Loucy (cell line): ENCODE results near the gene MGAT4B.
A peak's percentile ranks its signal among the peaks of the same experiment; 100 is the strongest.

ENCODE experiments used
- H2AFZ ChIP-seq: fragments of 200-600 bp; sonication (generic); 2 replicates; pipeline ENCODE4 v1.6.0; 2016; ENCODE audit warnings: antibody characterized with exemption, mild to moderate bottlenecking, low read length, moderate library complexity
- H3F3A ChIP-seq: fragments of 200-600 bp; 2 replicates; pipeline ENCODE4 v1.6.0; 2016; ENCODE audit warnings: antibody characterized with exemption, low read depth, mild to moderate bottlenecking
- H3K27me3 ChIP-seq: fragments of 200-600 bp; sonication (generic); 2 replicates; pipeline ENCODE4 v1.6.1; 2014; ENCODE audit warnings: low read length, mild to moderate bottlenecking; ENCODE audit not compliant: insufficient read depth, poor library complexity, severe bottlenecking
- H3K36me3 ChIP-seq: fragments of 200-600 bp; sonication (generic); 2 replicates; pipeline ENCODE4 v1.6.1; 2016; ENCODE audit warnings: low read length; ENCODE audit not compliant: insufficient read depth
- H3K4me1 ChIP-seq: fragments of 200-600 bp; sonication (generic); 2 replicates; pipeline ENCODE4 v1.5.1; 2014; ENCODE audit warnings: low read length, mild to moderate bottlenecking; ENCODE audit not compliant: insufficient read depth, poor library complexity, severe bottlenecking
- H3K4me2 ChIP-seq: fragments of 200-600 bp; sonication (generic); 2 replicates; pipeline ENCODE4 v1.6.0; 2014; ENCODE audit warnings: antibody characterized with exemption, low read length, low read depth, mild to moderate bottlenecking; ENCODE audit not compliant: poor library complexity, severe bottlenecking
- H3K4me3 ChIP-seq: fragments of 200-600 bp; sonication (generic); 2 replicates; pipeline ENCODE4 v1.5.1; 2014; ENCODE audit warnings: low read length, mild to moderate bottlenecking, mixed read lengths; ENCODE audit not compliant: poor library complexity, severe bottlenecking
- H3K79me2 ChIP-seq: fragments of 200-600 bp; sonication (generic); 2 replicates; pipeline ENCODE4 v1.6.1; 2014; ENCODE audit warnings: low read length; ENCODE audit not compliant: insufficient read depth
- H3K9ac ChIP-seq: fragments of 200-600 bp; sonication (generic); 2 replicates; pipeline ENCODE4 v1.6.0; 2014; ENCODE audit warnings: mild to moderate bottlenecking, low read depth, low read length, moderate library complexity; ENCODE audit not compliant: poor library complexity, severe bottlenecking
- H3K9me2 ChIP-seq: fragments of 200-600 bp; sonication (generic); replicated peaks from 2 replicates; pipeline ENCODE4 v1.6.1; 2016; ENCODE audit warnings: low read depth, low read length, mixed read lengths
- H3K9me3 ChIP-seq: fragments of 200-600 bp; sonication (generic); 2 replicates; pipeline ENCODE4 v1.6.1; 2014; ENCODE audit warnings: mild to moderate bottlenecking, antibody characterized with exemption, low read length, low read depth; ENCODE audit not compliant: insufficient read depth
- H4K20me1 ChIP-seq: fragments of 200-600 bp; sonication (generic); 2 replicates; pipeline ENCODE4 v1.6.0; 2014; ENCODE audit warnings: antibody characterized with exemption, low read length, mild to moderate bottlenecking; ENCODE audit not compliant: insufficient read depth, poor library complexity, severe bottlenecking
- EZH2phosphoT487 ChIP-seq: fragments of 200-600 bp; IDR thresholded peaks from 2 replicates; pipeline ENCODE4 v1.6.1; 2018; ENCODE audit warnings: antibody characterized with exemption, mild to moderate bottlenecking, moderate library complexity, borderline replicate concordance
- TF ChIP-seq, protein P1 (sequence below): fragments of 200-600 bp; sonication (generic); conservative IDR thresholded peaks from 2 replicates; pipeline ENCODE4 v1.5.1; 2014; ENCODE audit warnings: mild to moderate bottlenecking, antibody characterized with exemption, low read length

The MGAT4B gene

DNA sequence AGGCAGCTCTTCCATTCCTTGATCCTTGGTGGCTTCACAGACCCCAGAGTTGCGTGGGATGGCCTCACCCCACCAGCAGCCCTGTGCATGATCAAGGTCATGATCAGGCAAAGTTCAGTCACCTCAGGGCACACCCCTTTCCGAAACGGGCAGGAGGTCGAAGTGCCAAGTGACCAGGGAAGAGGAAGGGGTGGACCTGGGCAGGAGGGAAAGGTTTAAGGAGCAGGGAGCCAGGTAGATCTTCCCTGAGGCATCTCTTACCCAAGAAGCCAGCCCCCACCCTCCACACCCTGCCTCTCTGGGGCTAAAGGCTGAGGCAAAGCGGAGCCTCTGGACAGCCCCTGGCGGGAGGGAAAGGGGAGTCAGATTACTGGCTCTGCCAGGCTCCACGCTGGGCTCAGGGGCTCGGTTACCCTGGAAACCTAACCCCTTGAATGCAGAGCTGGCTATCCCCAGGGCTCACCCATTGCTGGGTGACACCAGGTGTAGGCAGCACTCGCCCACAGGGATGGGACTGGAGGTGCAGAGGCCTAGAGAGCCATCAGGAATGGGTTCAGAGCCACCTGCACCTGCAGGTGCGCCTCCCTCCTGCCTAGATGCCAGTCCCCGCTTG lies 3.6 kb downstream of the MGAT4B start:
- H3K9me3 ChIP-seq, result no peaks in the 10 kb centered on the region
- H3K4me1 ChIP-seq, result peaks cover 14% of the 10 kb centered on the region
- H3K9me2 ChIP-seq, result no peaks in the 10 kb centered on the region
- no peak overlapping the region for H3K4me3 ChIP-seq
- H3F3A ChIP-seq, result no peaks in the 10 kb centered on the region
- no peaks in the 10 kb centered on the region for H3K27me3 ChIP-seq
- peaks cover 14% of the 10 kb centered on the region for H4K20me1 ChIP-seq
- H3K36me3 ChIP-seq, result peaks cover 6% of the 10 kb centered on the region; the same call in 1 of the 2 replicates
- H2AFZ ChIP-seq, result no peak overlapping the region
- TF ChIP-seq, protein P1, sequence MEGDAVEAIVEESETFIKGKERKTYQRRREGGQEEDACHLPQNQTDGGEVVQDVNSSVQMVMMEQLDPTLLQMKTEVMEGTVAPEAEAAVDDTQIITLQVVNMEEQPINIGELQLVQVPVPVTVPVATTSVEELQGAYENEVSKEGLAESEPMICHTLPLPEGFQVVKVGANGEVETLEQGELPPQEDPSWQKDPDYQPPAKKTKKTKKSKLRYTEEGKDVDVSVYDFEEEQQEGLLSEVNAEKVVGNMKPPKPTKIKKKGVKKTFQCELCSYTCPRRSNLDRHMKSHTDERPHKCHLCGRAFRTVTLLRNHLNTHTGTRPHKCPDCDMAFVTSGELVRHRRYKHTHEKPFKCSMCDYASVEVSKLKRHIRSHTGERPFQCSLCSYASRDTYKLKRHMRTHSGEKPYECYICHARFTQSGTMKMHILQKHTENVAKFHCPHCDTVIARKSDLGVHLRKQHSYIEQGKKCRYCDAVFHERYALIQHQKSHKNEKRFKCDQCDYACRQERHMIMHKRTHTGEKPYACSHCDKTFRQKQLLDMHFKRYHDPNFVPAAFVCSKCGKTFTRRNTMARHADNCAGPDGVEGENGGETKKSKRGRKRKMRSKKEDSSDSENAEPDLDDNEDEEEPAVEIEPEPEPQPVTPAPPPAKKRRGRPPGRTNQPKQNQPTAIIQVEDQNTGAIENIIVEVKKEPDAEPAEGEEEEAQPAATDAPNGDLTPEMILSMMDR, result no peak
- TF ChIP-seq EZH2phosphoT487, result no peak
- H3K9ac ChIP-seq, result no peak overlapping the region
- peaks cover 18% of the 10 kb centered on the region for H3K79me2 ChIP-seq
- H3K4me2 ChIP-seq, result peak overlapping the region; percentile 85

- no peak overlapping the region for H2AFZ ChIP-seq
- no peaks in the 10 kb centered on the region for H3K27me3 ChIP-seq
- no peak overlapping the region for H3K4me3 ChIP-seq
- no peaks in the 10 kb centered on the region for H3K9me3 ChIP-seq
- H3K4me2 ChIP-seq, result no peak overlapping the region
- no peak for TF ChIP-seq EZH2phosphoT487
- TF ChIP-seq, protein P1, result no peak
- H3F3A ChIP-seq, result no peaks in the 10 kb centered on the region
- H3K79me2 ChIP-seq, result peaks cover 18% of the 10 kb centered on the region
- no peak overlapping the region for H3K9ac ChIP-seq
- H3K9me2 ChIP-seq, result no peaks in the 10 kb centered on the region
- H3K36me3 ChIP-seq, result peaks cover 6% of the 10 kb centered on the region; the same call in 1 of the 2 replicates
- H4K20me1 ChIP-seq, result peaks cover 14% of the 10 kb centered on the region
- peaks cover 14% of the 10 kb centered on the region for H3K4me1 ChIP-seq
Measured at GRCh38 chr5:179802207-179802883, 4.3 kb downstream of the MGAT4B start.

DNA sequence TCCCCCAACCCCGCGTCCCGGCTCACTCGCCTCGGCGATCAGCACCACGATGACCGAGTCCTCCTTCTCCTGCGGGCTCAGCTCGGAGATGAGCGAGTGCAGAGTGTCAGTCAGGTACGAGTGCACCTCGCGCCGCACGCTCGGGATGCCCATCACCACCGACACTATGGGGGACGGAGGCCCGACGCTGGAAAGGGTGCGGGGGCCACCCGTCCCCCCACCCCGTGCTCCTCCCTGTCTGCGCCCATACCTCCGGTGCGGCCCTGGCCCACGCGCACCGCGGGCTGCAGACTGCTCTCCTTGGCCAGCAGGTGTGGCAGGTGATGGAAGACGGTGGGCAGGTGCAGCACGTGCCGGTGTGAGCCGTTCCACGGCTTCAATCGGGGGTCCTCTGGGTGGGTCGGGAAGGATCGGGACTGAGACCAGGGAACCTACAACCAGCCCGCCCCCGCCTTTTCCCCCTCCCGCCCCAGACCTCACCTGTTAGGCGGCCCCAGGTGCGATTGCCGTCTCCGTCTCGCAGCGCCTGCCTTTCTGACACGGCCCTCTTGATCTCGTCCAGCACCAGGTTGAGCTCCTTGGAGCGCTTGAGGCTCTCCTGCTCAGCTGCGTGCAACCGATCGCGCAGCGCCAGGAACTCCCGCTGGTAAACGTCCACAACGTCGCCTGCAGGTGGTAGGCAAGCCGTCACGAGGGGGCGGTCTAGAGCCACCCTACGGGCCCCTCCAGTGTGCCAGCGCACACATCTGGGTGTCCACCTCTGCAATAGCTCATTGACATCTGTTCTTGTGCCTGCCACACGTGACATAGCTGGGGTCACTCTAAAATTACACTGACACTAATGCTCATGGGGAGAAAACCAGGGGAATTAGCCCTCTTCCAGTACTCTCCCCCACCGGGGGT lies 5.1 kb downstream of the MGAT4B start:
- Histone ChIP-seq H3K9me3 (no peaks in the 10 kb centered on the region), H4K20me1 (peaks cover 14% of the 10 kb centered on the region), H2AFZ (no peak overlapping the region), H3K4me2 (no peak overlapping the region), H3K9me2 (no peaks in the 10 kb centered on the region), H3F3A (no peaks in the 10 kb centered on the region), H3K36me3 (peaks cover 6% of the 10 kb centered on the region; the same call in 1 of the 2 replicates), H3K4me1 (peaks cover 14% of the 10 kb centered on the region), H3K4me3 (no peak overlapping the region), H3K27me3 (no peaks in the 10 kb centered on the region), H3K9ac (no peak overlapping the region), H3K79me2 (peaks cover 18% of the 10 kb centered on the region)
- TF ChIP-seq EZH2phosphoT487, result no peak
- TF ChIP-seq, protein P1, result peak; percentile 26; the same call in 1 of the 2 replicates
